Keratinocyte (primary cell): Measurements from ENCODE around the gene CRPPA. TPM values are rescaled to one million over a fixed set of nuclear protein-coding genes. Genes with fewer than 3 reads are reported as not detected.

Experiments
- DNase-seq: peaks from one replicate; pipeline ENCODE4 v3.0.0-alpha.2; 2011; ENCODE audit warnings: low read depth, missing footprints, low spot score
- FAIRE-seq: peaks from 2 replicates; lab custom pipeline; 2011; peaks lifted over from hg19 to GRCh38; lab: Jason Lieb, UNC
- H2AFZ ChIP-seq: 2 replicates; pipeline ENCODE4 v1.6.0; 2012; ENCODE audit warnings: low read length, control low read depth, inconsistent platforms; ENCODE audit not compliant: control insufficient read depth
- H3K27ac ChIP-seq: 2 replicates; pipeline ENCODE4 v1.5.1; 2011; ENCODE audit warnings: low read length; ENCODE audit not compliant: control insufficient read depth, insufficient read depth
- H3K27me3 ChIP-seq: 3 replicates; pipeline ENCODE4 v1.6.0; 2011; ENCODE audit warnings: low read length; ENCODE audit not compliant: control insufficient read depth, insufficient read depth; ENCODE audit errors: extremely low read depth
- H3K36me3 ChIP-seq, 2 experiments: 2 replicates in 1 of 2; 3 replicates in 1 of 2; pipeline ENCODE4 v1.5.1; 2011; ENCODE audit warnings: low read length in 2 of 2, mild to moderate bottlenecking in 1 of 2; ENCODE audit not compliant: control insufficient read depth in 2 of 2, insufficient read depth in 2 of 2; ENCODE audit errors: extremely low read depth in 1 of 2
- H3K4me1 ChIP-seq: 3 replicates; pipeline ENCODE4 v1.5.1; 2011; ENCODE audit warnings: low read length; ENCODE audit not compliant: control insufficient read depth, insufficient read depth; ENCODE audit errors: extremely low read depth
- H3K4me2 ChIP-seq: 3 replicates; pipeline ENCODE4 v1.6.0; 2011; ENCODE audit warnings: low read depth, low read length; ENCODE audit not compliant: control insufficient read depth, insufficient read depth; ENCODE audit errors: extremely low read depth
- H3K4me3 ChIP-seq, 3 experiments: fragments of 200-600 bp in 1 of 3; sonication (generic) in 1 of 3; 2 replicates in 2 of 3; 3 replicates in 1 of 3; pipeline ENCODE4 v1.5.1; 2011 to 2016; ENCODE audit warnings: low read length in 3 of 3, mild to moderate bottlenecking in 3 of 3, control low read depth in 2 of 3, inconsistent platforms in 1 of 3, low read depth in 1 of 3, mixed read lengths in 1 of 3, mixed run types in 1 of 3, moderate library complexity in 1 of 3; ENCODE audit not compliant: control insufficient read depth in 2 of 3, insufficient read depth in 2 of 3; ENCODE audit errors: extremely low read depth in 1 of 3
- H3K79me2 ChIP-seq: 2 replicates; pipeline ENCODE4 v1.6.0; 2012; ENCODE audit warnings: low read length; ENCODE audit not compliant: control insufficient read depth, insufficient read depth
- H3K9ac ChIP-seq: 3 replicates; pipeline ENCODE4 v1.6.0; 2011; ENCODE audit warnings: low read length; ENCODE audit not compliant: control insufficient read depth, insufficient read depth; ENCODE audit errors: extremely low read depth
- H3K9me1 ChIP-seq: 3 replicates; pipeline ENCODE4 v1.6.0; 2011; ENCODE audit warnings: low read length; ENCODE audit not compliant: control insufficient read depth, insufficient read depth; ENCODE audit errors: extremely low read depth
- H3K9me3 ChIP-seq: 2 replicates; pipeline ENCODE4 v1.5.1; 2012; ENCODE audit warnings: low read depth, low read length; ENCODE audit not compliant: control insufficient read depth
- H4K20me1 ChIP-seq: 3 replicates; pipeline ENCODE4 v1.6.0; 2011; ENCODE audit warnings: low read length; ENCODE audit not compliant: control insufficient read depth, insufficient read depth; ENCODE audit errors: extremely low read depth
- EZH2 ChIP-seq: IDR thresholded peaks from one replicate; pipeline ENCODE4 v1.6.1; 2012; ENCODE audit warnings: inconsistent platforms, mild to moderate bottlenecking, low read length, moderate library complexity
- dilution Hi-C: fragments of 300-500 bp; cut with MboI; formaldehyde crosslinking; loops from one replicate; pipeline ENCODE4 v1.7.0; 2020; ENCODE audit warnings: low sequenced_read_pairs; ENCODE audit not compliant: extremely low pct_ligation_motif_present
- polyA plus RNA-seq, 5 experiments: library from polyadenylated mRNA; depleted of rRNA in 3 of 5; stranded (reverse) in 3 of 5; stranded (forward) in 1 of 5; unstranded in 1 of 5; fragments of >200 nt; gene quantifications; 1 replicate in 1 of 5; 2 replicates in 3 of 5; 3 replicates in 1 of 5; pipeline versions ENCODE4 v1.2.1 to v1.2.3, GENCODE V29; 2011 to 2012; ENCODE audit warnings: missing spikeins in 2 of 5, low read depth in 1 of 5, low replicate concordance in 1 of 5
- TF ChIP-seq, protein P1 (sequence below), 3 experiments: IDR thresholded peaks in 1 of 3; conservative IDR thresholded peaks in 1 of 3; optimal IDR thresholded peaks in 1 of 3; 2 replicates in 2 of 3; 3 replicates in 1 of 3; pipeline versions ENCODE3 to v1.5.1; 2011; ENCODE audit warnings: low read length in 3 of 3, mild to moderate bottlenecking in 3 of 3, moderate library complexity in 2 of 3, control low read depth in 1 of 3, inconsistent platforms in 1 of 3; ENCODE audit not compliant: insufficient read depth in 2 of 3; ENCODE audit errors: extremely low read depth in 1 of 3

CRPPA gene
- polyA plus RNA-seq, 1 donor (not counting 4 experiments of a cell fraction or from before 2014, with no cell fraction given) = 0.51 TPM

GRCh38 chr7:16403475-16403874 is 17.9 kb downstream of the CRPPA start:
- H3K9me1 ChIP-seq = no peaks in the 10 kb centered on the region
- no peak overlapping the region for H3K4me3 ChIP-seq
- no peak overlapping the region for H3K9ac ChIP-seq
- H4K20me1 ChIP-seq = no peaks in the 10 kb centered on the region
- dilution Hi-C loops = no loop called here
- no peak overlapping the region for H2AFZ ChIP-seq
- DNase-seq (no peak), FAIRE-seq (no peak)
- H3K36me3 ChIP-seq = no peaks in the 10 kb centered on the region
- H3K4me1 ChIP-seq = no peaks in the 10 kb centered on the region
- peaks cover 20% of the 10 kb centered on the region for H3K9me3 ChIP-seq
- no peaks in the 10 kb centered on the region for H3K79me2 ChIP-seq
- H3K4me2 ChIP-seq = no peak overlapping the region
- H3K27ac ChIP-seq = no peak overlapping the region
- H3K27me3 ChIP-seq = no peaks in the 10 kb centered on the region
- TF ChIP-seq EZH2 = no peak
- TF ChIP-seq, protein P1, sequence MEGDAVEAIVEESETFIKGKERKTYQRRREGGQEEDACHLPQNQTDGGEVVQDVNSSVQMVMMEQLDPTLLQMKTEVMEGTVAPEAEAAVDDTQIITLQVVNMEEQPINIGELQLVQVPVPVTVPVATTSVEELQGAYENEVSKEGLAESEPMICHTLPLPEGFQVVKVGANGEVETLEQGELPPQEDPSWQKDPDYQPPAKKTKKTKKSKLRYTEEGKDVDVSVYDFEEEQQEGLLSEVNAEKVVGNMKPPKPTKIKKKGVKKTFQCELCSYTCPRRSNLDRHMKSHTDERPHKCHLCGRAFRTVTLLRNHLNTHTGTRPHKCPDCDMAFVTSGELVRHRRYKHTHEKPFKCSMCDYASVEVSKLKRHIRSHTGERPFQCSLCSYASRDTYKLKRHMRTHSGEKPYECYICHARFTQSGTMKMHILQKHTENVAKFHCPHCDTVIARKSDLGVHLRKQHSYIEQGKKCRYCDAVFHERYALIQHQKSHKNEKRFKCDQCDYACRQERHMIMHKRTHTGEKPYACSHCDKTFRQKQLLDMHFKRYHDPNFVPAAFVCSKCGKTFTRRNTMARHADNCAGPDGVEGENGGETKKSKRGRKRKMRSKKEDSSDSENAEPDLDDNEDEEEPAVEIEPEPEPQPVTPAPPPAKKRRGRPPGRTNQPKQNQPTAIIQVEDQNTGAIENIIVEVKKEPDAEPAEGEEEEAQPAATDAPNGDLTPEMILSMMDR (optimal IDR thresholded peaks at IDR 0.05 in 1 of 3, IDR thresholded peaks at IDR 0.05 in 1 of 3, conservative IDR thresholded peaks at IDR 0.05 in 1 of 3; ENCODE audit: extremely low read depth in 1 of 3, insufficient read depth in 2 of 3, low read length in 3 of 3) = no peak

- Histone ChIP-seq H3K9ac (no peak overlapping the region), H3K4me2 (no peak overlapping the region), H3K27me3 (no peaks in the 10 kb centered on the region), H3K79me2 (no peaks in the 10 kb centered on the region), H3K9me1 (no peaks in the 10 kb centered on the region), H3K36me3 (no peaks in the 10 kb centered on the region), H3K4me1 (no peaks in the 10 kb centered on the region), H2AFZ (no peak overlapping the region), H3K9me3 (peaks cover 25% of the 10 kb centered on the region), H3K4me3 (no peak overlapping the region), H3K27ac (no peak overlapping the region), H4K20me1 (no peaks in the 10 kb centered on the region)
- dilution Hi-C loops = no loop called here
- no peak for TF ChIP-seq EZH2
- TF ChIP-seq, protein P1 (optimal IDR thresholded peaks at IDR 0.05 in 1 of 3, IDR thresholded peaks at IDR 0.05 in 1 of 3, conservative IDR thresholded peaks at IDR 0.05 in 1 of 3; ENCODE audit: extremely low read depth in 1 of 3, insufficient read depth in 2 of 3, low read length in 3 of 3) = no peak
- FAIRE-seq (no peak), DNase-seq (no peak)
These were observed 18.4 kb downstream of the CRPPA start for GRCh38 chr7:16402940-16403339.
